Measurements from ENCODE around the gene HSD17B8.

HSD17B8 gene

GRCh38 chr6:33207552-33208090 lies 3.2 kb downstream of the HSD17B8 start:
- TF ChIP-seq CTCF (IDR thresholded peaks at IDR 0.05) = no peak
- H3K27ac ChIP-seq = peak overlapping the region; percentile 93 to 97
- peak overlapping the region; percentile 73 to 79 for H3K4me3 ChIP-seq
- no peaks in the 10 kb centered on the region for H3K27me3 ChIP-seq
- intact Hi-C loops (cut with DNase I; ENCODE audit: low total_unique reads) = no loop called here
- peak; percentile 57 to 78 for DNase-seq
- peaks cover 11 to 43% (median 34%) of the 10 kb centered on the region in 3 donors for H3K36me3 ChIP-seq
- no peaks in the 10 kb centered on the region for H3K9me3 ChIP-seq
- peaks cover 0 to 47% (median 34%) of the 10 kb centered on the region in 4 donors for H3K4me1 ChIP-seq

GRCh38 chr6:33208091-33208967 lies 3.9 kb downstream of the HSD17B8 start, which contains the start of gene RING1:
Gene RING1 (plus strand): TSS chr6:33208500. CDS start chr6:33208823, 323 bp downstream.
- H3K36me3 ChIP-seq = peaks cover 4 to 36% (median 27%) of the 10 kb centered on the region in 3 donors
- peak within 1 kb of the TSS; percentile 73 to 79 for H3K4me3 ChIP-seq
- peak; percentile 86 to 95 for DNase-seq
- no peaks in the 10 kb centered on the region for H3K27me3 ChIP-seq
- H3K9me3 ChIP-seq = no peaks in the 10 kb centered on the region
- peaks cover 0 to 47% (median 40%) of the 10 kb centered on the region in 4 donors for H3K4me1 ChIP-seq
- no peak for TF ChIP-seq CTCF (IDR thresholded peaks at IDR 0.05)
- intact Hi-C loops (cut with DNase I; ENCODE audit: low total_unique reads) = no loop called here
- H3K27ac ChIP-seq = peak within 1 kb of the TSS; percentile 93 to 97

- H3K4me1 ChIP-seq = peaks cover 0 to 40% (median 35%) of the 10 kb centered on the region in 4 donors
- TF ChIP-seq CTCF (IDR thresholded peaks at IDR 0.05) = no peak
- H3K27me3 ChIP-seq = no peaks in the 10 kb centered on the region
- peak in 1 of 2 donors; percentile 53 for DNase-seq
- H3K9me3 ChIP-seq = no peaks in the 10 kb centered on the region
- intact Hi-C loops (cut with DNase I; ENCODE audit: low total_unique reads) = loop anchor here (5.0 kb wide), 1 partner anchor 37 kb away; no protein-coding TSS in a partner anchor
- no peak overlapping the region for H3K27ac ChIP-seq
- H3K36me3 ChIP-seq = peaks cover 0 to 28% (median 22%) of the 10 kb centered on the region in 3 donors
- no peak overlapping the region for H3K4me3 ChIP-seq
These were observed 5.4 kb downstream of the HSD17B8 start for GRCh38 chr6:33209856-33210255.

GRCh38 chr6:33211136-33211535 lies 6.7 kb downstream of the HSD17B8 start:
- no peak for TF ChIP-seq CTCF (IDR thresholded peaks at IDR 0.05)
- H3K36me3 ChIP-seq = peaks cover 0 to 28% (median 22%) of the 10 kb centered on the region in 3 donors
- no peak overlapping the region for H3K4me3 ChIP-seq
- DNase-seq = no peak
- H3K27me3 ChIP-seq = no peaks in the 10 kb centered on the region
- H3K27ac ChIP-seq = no peak overlapping the region
- H3K9me3 ChIP-seq = no peaks in the 10 kb centered on the region
- H3K4me1 ChIP-seq = peaks cover 0 to 35% (median 29%) of the 10 kb centered on the region in 4 donors
- intact Hi-C loops (cut with DNase I; ENCODE audit: low total_unique reads) = loop anchor here (5.0 kb wide), 1 partner anchor 36 kb away; no protein-coding TSS in a partner anchor

- no peak for TF ChIP-seq CTCF (IDR thresholded peaks at IDR 0.05)
These were observed 7.4 kb downstream of the HSD17B8 start for GRCh38 chr6:33211666-33212422.

More at GRCh38 chr6:33211666-33212422, 7.4 kb downstream of the HSD17B8 start:
- Histone ChIP-seq H3K9me3 (no peaks in the 10 kb centered on the region), H3K4me3 (no peak overlapping the region), H3K27me3 (no peaks in the 10 kb centered on the region), H3K4me1 (peaks cover 0 to 34% (median 26%) of the 10 kb centered on the region in 4 donors), H3K27ac (no peak overlapping the region), H3K36me3 (peaks cover 0 to 28% (median 22%) of the 10 kb centered on the region in 3 donors)
- peak in 1 of 2 donors; percentile 63 for DNase-seq
- intact Hi-C loops (cut with DNase I; ENCODE audit: low total_unique reads) = loop anchor here (5.0 kb wide), 1 partner anchor 35 kb away; no protein-coding TSS in a partner anchor

Data from tibial artery (tissue), 4 donors.